MCF 10A (cell line): ENCODE measurements around the gene GPR137. TPM values are rescaled to one million over a fixed set of nuclear protein-coding genes. Genes with fewer than 3 reads are reported as not detected.

Experiments used
- BruUV-seq: library from RNA; stranded (reverse); fragments of 400-500 nt; replicated peaks from 2 replicates; lab custom pipeline; 2021; lab: Mats Ljungman, UMichigan
- CTCF ChIA-PET: fragments of 300-600 bp; sonication (Branson Sonifier 250); formaldehyde crosslinking; extraction: SDS; loops from one replicate; lab custom pipeline; 2021; ENCODE audit warnings: antibody characterized with exemption, inconsistent platforms; lab: Yijun Ruan, JAX
- POLR2A ChIA-PET: fragments of 300-600, 350-650 bp; sonication (Branson Sonifier 250); formaldehyde crosslinking; extraction: SDS; loops from one replicate; lab custom pipeline; 2020; ENCODE audit warnings: antibody characterized with exemption, inconsistent platforms; lab: Yijun Ruan, JAX
- DNase-seq: peaks from one replicate; pipeline ENCODE4 v3.0.0-alpha.2; 2018; ENCODE audit not compliant: unreplicated experiment
- H3K27ac Mint-ChIP-seq: one replicate; pipeline ENCODE4 v1.8.0; 2022; ENCODE audit warnings: mild to moderate bottlenecking, low read depth, mixed read lengths; ENCODE audit not compliant: unreplicated experiment
- H3K27me3 Mint-ChIP-seq: one replicate; pipeline ENCODE4 v1.8.0; 2022; ENCODE audit warnings: mixed read lengths; ENCODE audit not compliant: insufficient read depth, unreplicated experiment
- H3K36me3 Mint-ChIP-seq: one replicate; pipeline ENCODE4 v1.8.0; 2022; ENCODE audit warnings: mild to moderate bottlenecking, moderate library complexity, mixed read lengths; ENCODE audit not compliant: insufficient read depth, unreplicated experiment
- H3K4me1 Mint-ChIP-seq: one replicate; pipeline ENCODE4 v1.8.0; 2022; ENCODE audit warnings: mixed read lengths; ENCODE audit not compliant: insufficient read depth, unreplicated experiment
- H3K4me3 Mint-ChIP-seq: one replicate; pipeline ENCODE4 v1.8.0; 2022; ENCODE audit warnings: mild to moderate bottlenecking, moderate library complexity, mixed read lengths; ENCODE audit not compliant: unreplicated experiment
- H3K9me3 Mint-ChIP-seq: one replicate; pipeline ENCODE4 v1.8.0; 2022; ENCODE audit warnings: mixed read lengths; ENCODE audit not compliant: unreplicated experiment
- intact Hi-C: fragments of 100-400 bp; cut with micrococcal nuclease; formaldehyde crosslinking; loops from 2 replicates; pipeline ENCODE4 v1.14.1; 2022
- total RNA-seq: library from RNA; stranded (reverse); gene quantifications from 2 replicates; pipeline ENCODE4 v1.2.3, GENCODE V29; 2022
- TF ChIP-seq, protein P1 (sequence below): fragments of 200-600 bp; IDR thresholded peaks from one replicate; pipeline ENCODE4 v1.8.0; 2022; ENCODE audit warnings: antibody characterized with exemption, mild to moderate bottlenecking; ENCODE audit not compliant: unreplicated experiment

GPR137 gene
- total RNA-seq, 1 experiment from 2014 or later: 36.0 TPM

DNA sequence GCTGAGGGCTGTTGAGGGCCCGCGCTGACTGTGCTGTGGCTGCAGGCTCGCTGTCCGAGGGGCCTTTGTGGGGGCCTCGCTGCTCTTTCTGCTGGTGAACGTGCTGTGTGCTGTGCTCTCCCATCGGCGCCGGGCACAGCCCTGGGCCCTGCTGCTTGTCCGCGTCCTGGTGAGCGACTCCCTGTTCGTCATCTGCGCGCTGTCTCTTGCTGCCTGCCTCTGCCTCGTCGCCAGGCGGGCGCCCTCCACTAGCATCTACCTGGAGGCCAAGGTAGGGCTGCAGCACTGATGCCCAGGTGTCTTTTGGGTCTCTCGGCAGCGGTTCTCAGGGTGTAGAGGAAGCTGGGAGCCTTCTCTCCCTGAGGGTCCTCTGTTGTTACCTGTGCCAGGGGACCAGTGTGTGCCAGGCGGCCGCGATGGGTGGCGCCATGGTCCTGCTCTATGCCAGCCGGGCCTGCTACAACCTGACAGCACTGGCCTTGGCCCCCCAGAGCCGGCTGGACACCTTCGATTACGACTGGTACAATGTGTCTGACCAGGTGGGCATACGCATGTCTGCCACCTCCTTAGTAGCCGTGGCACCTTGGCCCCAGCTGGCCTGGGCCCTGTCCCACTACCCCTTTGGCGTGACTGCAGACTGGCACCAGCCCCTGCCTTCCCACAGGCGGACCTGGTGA lies 2.2 kb downstream of the GPR137 start:
- peaks cover 15% of the 10 kb centered on the region for H3K4me1 Mint-ChIP-seq
- ChIA-PET POLR2A (interaction anchor here (1.1 kb wide), 1 partner anchor 36 kb away, joined by 3 read pairs; the partner anchor contains the start of gene PLCB3), CTCF (interaction anchor here (0.6 to 9.9 kb wide), 2 partner anchors 15 to 809 kb away, joined by 3 to 96 read pairs; partner anchors contain the start of gene CATSPERZ)
- H3K4me3 Mint-ChIP-seq: no peak overlapping the region
- TF ChIP-seq, protein P1, sequence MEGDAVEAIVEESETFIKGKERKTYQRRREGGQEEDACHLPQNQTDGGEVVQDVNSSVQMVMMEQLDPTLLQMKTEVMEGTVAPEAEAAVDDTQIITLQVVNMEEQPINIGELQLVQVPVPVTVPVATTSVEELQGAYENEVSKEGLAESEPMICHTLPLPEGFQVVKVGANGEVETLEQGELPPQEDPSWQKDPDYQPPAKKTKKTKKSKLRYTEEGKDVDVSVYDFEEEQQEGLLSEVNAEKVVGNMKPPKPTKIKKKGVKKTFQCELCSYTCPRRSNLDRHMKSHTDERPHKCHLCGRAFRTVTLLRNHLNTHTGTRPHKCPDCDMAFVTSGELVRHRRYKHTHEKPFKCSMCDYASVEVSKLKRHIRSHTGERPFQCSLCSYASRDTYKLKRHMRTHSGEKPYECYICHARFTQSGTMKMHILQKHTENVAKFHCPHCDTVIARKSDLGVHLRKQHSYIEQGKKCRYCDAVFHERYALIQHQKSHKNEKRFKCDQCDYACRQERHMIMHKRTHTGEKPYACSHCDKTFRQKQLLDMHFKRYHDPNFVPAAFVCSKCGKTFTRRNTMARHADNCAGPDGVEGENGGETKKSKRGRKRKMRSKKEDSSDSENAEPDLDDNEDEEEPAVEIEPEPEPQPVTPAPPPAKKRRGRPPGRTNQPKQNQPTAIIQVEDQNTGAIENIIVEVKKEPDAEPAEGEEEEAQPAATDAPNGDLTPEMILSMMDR: no peak
- BruUV-seq: no TSS peak
- no peak for DNase-seq
- intact Hi-C loops: loop anchor here (2.0 to 5.0 kb wide), 3 partner anchors 17 to 101 kb away; partner anchors contain the start of genes ESRRA, PLCB3 and STIP1
- no peak overlapping the region for H3K27ac Mint-ChIP-seq
- H3K27me3 Mint-ChIP-seq: peaks cover 11% of the 10 kb centered on the region
- H3K36me3 Mint-ChIP-seq: peaks cover 13% of the 10 kb centered on the region
- H3K9me3 Mint-ChIP-seq: no peaks in the 10 kb centered on the region

DNA sequence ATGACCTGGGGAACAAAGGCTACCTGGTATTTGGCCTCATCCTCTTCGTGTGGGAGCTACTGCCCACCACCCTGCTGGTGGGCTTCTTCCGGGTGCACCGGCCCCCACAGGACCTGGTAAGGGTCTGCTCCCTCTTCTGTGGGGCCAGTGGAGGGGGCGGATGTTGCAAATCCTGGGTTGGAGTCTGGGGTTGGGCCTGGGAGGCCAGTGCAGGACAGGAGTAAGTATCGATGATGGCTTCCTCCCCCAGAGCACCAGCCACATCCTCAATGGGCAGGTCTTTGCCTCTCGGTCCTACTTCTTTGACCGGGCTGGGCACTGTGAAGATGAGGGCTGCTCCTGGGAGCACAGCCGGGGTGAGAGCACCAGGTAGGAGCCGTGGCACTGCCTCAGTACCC lies 2.7 kb downstream of the GPR137 start:
- CTCF ChIA-PET: interaction anchor here (9.9 kb wide), 1 partner anchor 14 kb away, joined by 96 read pairs; the partner anchor contains the start of gene CATSPERZ
- Mint-ChIP-seq H3K4me3 (no peak overlapping the region), H3K36me3 (peaks cover 13% of the 10 kb centered on the region), H3K27ac (no peak overlapping the region), H3K27me3 (peaks cover 11% of the 10 kb centered on the region), H3K4me1 (peaks cover 15% of the 10 kb centered on the region), H3K9me3 (no peaks in the 10 kb centered on the region)
- BruUV-seq: no TSS peak
- intact Hi-C loops: loop anchor here (5.0 kb wide), 2 partner anchors 36 to 101 kb away; partner anchors contain the start of genes PLCB3 and STIP1
- TF ChIP-seq, protein P1: no peak
- POLR2A ChIA-PET: interaction anchor here (0.5 to 1.1 kb wide), 2 partner anchors 37 to 190 kb away, joined by 3 to 4 read pairs; partner anchors contain the start of gene PLCB3
- DNase-seq: no peak

DNA sequence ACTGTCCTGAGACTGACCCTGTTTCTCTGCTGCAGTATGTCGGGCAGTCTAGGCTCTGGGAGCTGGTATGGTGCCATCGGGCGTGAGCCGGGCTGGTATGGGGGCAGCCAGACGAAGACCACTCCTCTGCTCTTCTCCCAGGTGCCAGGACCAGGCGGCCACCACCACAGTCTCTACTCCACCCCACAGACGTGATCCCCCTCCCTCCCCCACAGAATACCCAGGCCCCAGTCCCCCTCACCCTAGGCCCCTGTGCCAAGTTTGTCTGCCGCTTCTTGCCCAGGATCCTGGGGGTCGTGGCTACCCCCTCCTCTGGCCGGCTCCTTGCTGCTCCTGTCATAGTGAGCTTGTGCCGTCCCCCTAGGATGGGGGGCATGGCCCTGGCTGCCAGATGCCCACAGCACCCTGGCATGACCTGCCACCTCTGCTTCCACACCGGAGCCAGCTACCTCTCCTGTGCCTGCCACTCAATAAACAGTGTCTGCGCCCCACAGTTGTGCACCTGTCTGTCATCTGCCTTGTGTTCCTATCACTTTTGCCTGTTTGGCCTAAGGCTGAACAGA lies 3.4 kb downstream of the GPR137 start:
- no TSS peak for BruUV-seq
- peaks cover 15% of the 10 kb centered on the region for H3K4me1 Mint-ChIP-seq
- no peak for DNase-seq
- POLR2A ChIA-PET: interaction anchor here (0.5 to 1.5 kb wide), 3 partner anchors 12 to 191 kb away, joined by 3 to 8 read pairs (median 4); no protein-coding TSS in a partner anchor
- H3K27me3 Mint-ChIP-seq: peaks cover 11% of the 10 kb centered on the region
- no peak overlapping the region for H3K27ac Mint-ChIP-seq
- no peaks in the 10 kb centered on the region for H3K9me3 Mint-ChIP-seq
- H3K4me3 Mint-ChIP-seq: no peak overlapping the region
- peaks cover 13% of the 10 kb centered on the region for H3K36me3 Mint-ChIP-seq
- CTCF ChIA-PET: interaction anchor here (0.7 to 9.9 kb wide), 3 partner anchors 14 to 17 kb away, joined by 3 to 96 read pairs (median 3); partner anchors contain the start of gene CATSPERZ
- TF ChIP-seq, protein P1: no peak
- intact Hi-C loops: loop anchor here (5.0 kb wide), 2 partner anchors 37 to 102 kb away; partner anchors contain the start of genes PLCB3 and STIP1
